Right cardiac atrium (tissue), 5 donors: Measurements from ENCODE around the gene BICD1. TPM values are rescaled to one million over a fixed set of nuclear protein-coding genes. Genes with fewer than 3 reads are reported as not detected.

Experiments
- ATAC-seq, 2 donors: fragments of 200-7000 bp; cut with Tn5 transposase; one replicate each; pipeline versions ENCODE4 v1.8.0 to v1.9.1; 2020; ENCODE audit warnings: moderate library complexity in 2 of 2, mild to moderate bottlenecking in 1 of 2
- DNase-seq, 3 donors: peaks; one replicate each; pipeline ENCODE4 v3.0.0-alpha.2; 2020
- H3K27ac ChIP-seq: one replicate; pipeline ENCODE4 v1.5.1; 2013; ENCODE audit warnings: mild to moderate bottlenecking, low read length, control low read depth, moderate library complexity
- H3K27me3 ChIP-seq: one replicate; pipeline ENCODE4 v1.6.1; 2013; ENCODE audit not compliant: control insufficient read depth, insufficient read depth
- H3K4me1 ChIP-seq: one replicate; pipeline ENCODE4 v1.6.1; 2013; ENCODE audit warnings: low read length; ENCODE audit not compliant: control insufficient read depth, insufficient read depth
- H3K4me3 ChIP-seq: one replicate; pipeline ENCODE4 v1.5.1; 2013; ENCODE audit warnings: low read length, control low read depth
- H3K9me3 ChIP-seq: one replicate; pipeline ENCODE4 v1.6.1; 2013; ENCODE audit warnings: low read length; ENCODE audit not compliant: control insufficient read depth
- WGBS: extraction: QIAGEN DNeasy Blood & Tissue Kit; methylation state at CpG from one replicate; pipeline ENCODE4 v1.1.7; 2013; 5-methylcytosine and 5-hydroxymethylcytosine counted together
- intact Hi-C, 4 donors: fragments of 100-400 bp; cut with DNase I; formaldehyde crosslinking; loops; one replicate each; pipeline versions ENCODE4 v1.11.0 to v1.14.0; 2022 to 2023
- polyA plus RNA-seq: library from polyadenylated mRNA; stranded (reverse); fragments of 200-250 nt; gene quantifications from one replicate; pipeline ENCODE4 v1.2.3, GENCODE V29; 2013
- total RNA-seq, 4 donors: library from RNA; stranded (reverse); fragmentation: NEBNext Ultra II Directional; extraction: Animal tissue kit (Norgen Biotek cat#: 25700); gene quantifications; one replicate each; pipeline ENCODE4 v1.2.1, GENCODE V29; 2021
- donor health status: healthy with polysubstance abuse.
- donor health status: DM: no; HTN: yes; CAD: no.
- donor health status: DM: no; HTN: no; CAD: no.
- donor health status: DM: no; HTN: yes; CAD: no; lungs with severe emphysema.
- donor health status: DM: yes; HTN: yes; CAD: no.

The BICD1 gene
- total and polyA plus RNA-seq, 5 donors, result 3.1 to 12.8 (median 9.0) TPM

GRCh38 chr12:32102234-32102633, 4.4 kb upstream of the BICD1 start:
- DNase-seq (no peak), ATAC-seq (no peak)
- WGBS, result 66% methylated on average over 3 of the region's 3 CpGs
- intact Hi-C loops, result no loop called here
- Histone ChIP-seq H3K4me3 (no peak overlapping the region), H3K27ac (no peak overlapping the region), H3K4me1 (no peaks in the 10 kb centered on the region), H3K9me3 (no peaks in the 10 kb centered on the region), H3K27me3 (no peaks in the 10 kb centered on the region)

- no peaks in the 10 kb centered on the region for H3K27me3 ChIP-seq
- DNase-seq (no peak), ATAC-seq (no peak)
- H3K27ac ChIP-seq, result no peak overlapping the region
- WGBS, result 58% methylated on average over 11 of the region's 11 CpGs
- intact Hi-C loops, result no loop called here
- no peaks in the 10 kb centered on the region for H3K4me1 ChIP-seq
- H3K9me3 ChIP-seq, result no peaks in the 10 kb centered on the region
- no peak overlapping the region for H3K4me3 ChIP-seq
Observed at GRCh38 chr12:32104572-32105355, 1.9 kb upstream of the BICD1 start.

- Histone ChIP-seq H3K27me3 (no peaks in the 10 kb centered on the region), H3K4me3 (peak overlapping the region; percentile 81), H3K9me3 (no peaks in the 10 kb centered on the region), H3K4me1 (peaks cover 2% of the 10 kb centered on the region), H3K27ac (peak overlapping the region; percentile 69)
- WGBS, result 12% methylated on average over 24 of the region's 24 CpGs
- DNase-seq (no peak), ATAC-seq (peak; percentile 12 to 19)
- intact Hi-C loops, result no loop called here
Observed at GRCh38 chr12:32105986-32106516, 596 bp upstream of the BICD1 start.

GRCh38 chr12:32107359-32108267, 966 bp downstream of the BICD1 start:
- peak in 1 of 3 donors; percentile 58 for DNase-seq
- Histone ChIP-seq H3K27ac (no peak overlapping the region), H3K4me1 (peaks cover 2% of the 10 kb centered on the region), H3K9me3 (no peaks in the 10 kb centered on the region), H3K27me3 (no peaks in the 10 kb centered on the region), H3K4me3 (peak overlapping the region; percentile 81)
- 9% methylated on average over 14 of the region's 14 CpGs for WGBS
- intact Hi-C loops, result no loop called here
- ATAC-seq, result no peak

GRCh38 chr12:32108787-32109186, 2.1 kb downstream of the BICD1 start:
- Histone ChIP-seq H3K27me3 (no peaks in the 10 kb centered on the region), H3K9me3 (no peaks in the 10 kb centered on the region), H3K4me3 (no peak overlapping the region), H3K27ac (no peak overlapping the region), H3K4me1 (peaks cover 2% of the 10 kb centered on the region)
- ATAC-seq (no peak), DNase-seq (no peak)
- intact Hi-C loops, result no loop called here

- Histone ChIP-seq H3K27ac (no peak overlapping the region), H3K4me1 (peaks cover 3% of the 10 kb centered on the region), H3K27me3 (no peaks in the 10 kb centered on the region), H3K9me3 (no peaks in the 10 kb centered on the region), H3K4me3 (no peak overlapping the region)
- no peak for DNase-seq
- ATAC-seq, result no peak
- intact Hi-C loops, result no loop called here
- 80% methylated on average over 3 of the region's 3 CpGs for WGBS
Observed at GRCh38 chr12:32110417-32110816, 3.8 kb downstream of the BICD1 start.

- intact Hi-C loops, result no loop called here
- no peak for ATAC-seq
- no peaks in the 10 kb centered on the region for H3K27me3 ChIP-seq
- 42% methylated on average over 2 of the region's 2 CpGs for WGBS
- no peak overlapping the region for H3K27ac ChIP-seq
- H3K9me3 ChIP-seq, result no peaks in the 10 kb centered on the region
- H3K4me3 ChIP-seq, result no peak overlapping the region
- H3K4me1 ChIP-seq, result peaks cover 3% of the 10 kb centered on the region
- DNase-seq, result no peak
Observed at GRCh38 chr12:32110942-32111341, 4.3 kb downstream of the BICD1 start.

- Histone ChIP-seq H3K9me3 (no peaks in the 10 kb centered on the region), H3K4me3 (no peak overlapping the region), H3K27ac (no peak overlapping the region), H3K4me1 (peaks cover 2% of the 10 kb centered on the region), H3K27me3 (no peaks in the 10 kb centered on the region)
- ATAC-seq (peak; percentile 96 to 98), DNase-seq (peak; percentile 81 to 91 (median 91))
- WGBS, result 24% methylated on average over 6 of the region's 6 CpGs
- intact Hi-C loops, result no loop called here
Observed at GRCh38 chr12:32115404-32116104, 8.9 kb downstream of the BICD1 start.

GRCh38 chr12:32116897-32117296, 10.2 kb downstream of the BICD1 start:
- ATAC-seq, result no peak
- Histone ChIP-seq H3K4me3 (no peak overlapping the region), H3K4me1 (peaks cover 2% of the 10 kb centered on the region), H3K9me3 (no peaks in the 10 kb centered on the region), H3K27me3 (no peaks in the 10 kb centered on the region), H3K27ac (no peak overlapping the region)
- intact Hi-C loops, result no loop called here
- 86% methylated on average over 3 of the region's 3 CpGs for WGBS
- no peak for DNase-seq

GRCh38 chr12:32117316-32117715, 10.7 kb downstream of the BICD1 start:
- H3K27ac ChIP-seq, result no peak overlapping the region
- 96% methylated on average over 3 of the region's 3 CpGs for WGBS
- intact Hi-C loops, result no loop called here
- ATAC-seq, result no peak
- H3K9me3 ChIP-seq, result no peaks in the 10 kb centered on the region
- no peaks in the 10 kb centered on the region for H3K27me3 ChIP-seq
- H3K4me3 ChIP-seq, result no peak overlapping the region
- peaks cover 2% of the 10 kb centered on the region for H3K4me1 ChIP-seq
- no peak for DNase-seq
